HG02623 (cell line): ENCODE data around the gene DCTN5.

Experiments
- ATAC-seq: cut with Tn5 transposase; IDR thresholded peaks from one replicate; pipeline ENCODE4 v1.9.1; 2021; ENCODE audit warnings: moderate library complexity; ENCODE audit not compliant: unreplicated experiment

The DCTN5 gene

GRCh38 chr16:23724096-23724784, 83.0 kb downstream of the DCTN5 start:
- ATAC-seq: no peak

DNA sequence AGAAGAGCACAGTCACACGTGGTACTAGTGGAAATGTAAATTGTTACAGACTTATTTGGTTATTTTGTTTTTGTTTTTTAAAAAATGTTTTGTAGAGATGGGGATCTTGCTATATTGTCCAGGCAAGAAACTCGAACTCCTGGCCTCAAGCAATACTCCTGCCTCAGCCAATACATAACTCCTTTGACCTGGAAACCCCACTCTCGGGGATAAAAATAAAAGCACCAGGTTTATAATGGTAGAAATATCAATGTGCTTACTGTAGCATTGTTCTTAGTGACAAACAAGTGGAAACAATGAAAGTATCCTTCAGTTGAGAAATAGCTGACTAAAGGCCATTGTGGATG, 83.5 kb downstream of the DCTN5 start:
- no peak for ATAC-seq

DNA sequence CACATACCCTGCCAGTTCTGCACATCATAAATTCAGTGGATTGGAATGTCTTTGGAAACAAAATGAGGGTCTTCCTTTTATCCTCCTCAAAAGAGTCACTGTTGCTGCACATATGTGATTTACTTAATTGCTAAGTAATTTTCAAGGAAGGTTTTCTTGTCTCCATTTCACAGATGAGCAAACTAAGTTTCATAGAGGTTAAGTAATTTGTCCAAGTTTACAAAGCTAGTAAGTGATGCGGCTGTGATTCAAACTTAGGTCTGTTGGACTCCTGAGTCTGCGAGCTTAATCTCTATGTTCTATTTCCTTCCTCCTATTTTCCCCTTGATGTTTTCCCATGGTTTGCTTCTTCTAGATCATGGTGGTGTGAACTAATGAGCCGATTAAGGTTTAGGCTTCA, 85.4 kb downstream of the DCTN5 start:
- ATAC-seq: no peak
